Kidney (tissue), 14 donors: ENCODE data around the gene COL4A6. TPM values are rescaled to one million over a fixed set of nuclear protein-coding genes. Genes with fewer than 3 reads are reported as not detected.

Experiments used
- DNase-seq, 5 donors: peaks; one replicate each; pipeline ENCODE4 v3.0.0-alpha.2; 2013 to 2020
- FAIRE-seq: peaks from 2 replicates; lab custom pipeline; 2012; peaks lifted over from hg19 to GRCh38; lab: Jason Lieb, UNC
- H3K27ac ChIP-seq, 2 donors: one replicate each; pipeline ENCODE4 v1.7.0; 2013; ENCODE audit warnings: low read depth in 2 of 2, low read length in 2 of 2, inconsistent platforms in 1 of 2
- H3K27me3 ChIP-seq: one replicate; pipeline ENCODE4 v1.7.1; 2013; ENCODE audit warnings: low read length, inconsistent platforms; ENCODE audit not compliant: control insufficient read depth, insufficient read depth
- H3K36me3 ChIP-seq, 3 donors: one replicate each; pipeline versions ENCODE4 v1.7.0 to v1.7.1; 2013; ENCODE audit warnings: low read length in 3 of 3, control low read depth in 1 of 3, inconsistent platforms in 1 of 3; ENCODE audit not compliant: insufficient read depth in 3 of 3, control insufficient read depth in 2 of 3
- H3K4me1 ChIP-seq, 3 donors: one replicate each; pipeline versions ENCODE4 v1.7.0 to v1.7.1; 2013; ENCODE audit warnings: low read length in 3 of 3, inconsistent platforms in 1 of 3, low read depth in 1 of 3; ENCODE audit not compliant: control insufficient read depth in 2 of 3, insufficient read depth in 2 of 3
- H3K4me3 ChIP-seq, 3 donors: one replicate each; pipeline versions ENCODE4 v1.7.0 to v1.8.1; 2013; ENCODE audit warnings: low read length in 3 of 3, control low read depth in 1 of 3, inconsistent platforms in 1 of 3
- H3K9ac ChIP-seq, 3 donors: one replicate each; pipeline versions ENCODE4 v1.7.0 to v1.7.1; 2013; ENCODE audit warnings: low read length in 3 of 3, control low read depth in 1 of 3, inconsistent platforms in 1 of 3
- H3K9me3 ChIP-seq, 3 donors: one replicate each; pipeline versions ENCODE4 v1.7.0 to v1.7.1; 2013; ENCODE audit warnings: low read length in 3 of 3, control low read depth in 1 of 3, inconsistent platforms in 1 of 3; ENCODE audit not compliant: control insufficient read depth in 2 of 3, insufficient read depth in 1 of 3
- CTCF ChIP-seq: IDR thresholded peaks from 3 replicates; pipeline ENCODE4 v1.5.1; 2012; ENCODE audit warnings: mild to moderate bottlenecking, moderate library complexity, borderline replicate concordance; ENCODE audit not compliant: insufficient read depth; ENCODE audit errors: extremely low read depth
- intact Hi-C: fragments of 100-400 bp; cut with DNase I; formaldehyde crosslinking; loops from one replicate; pipeline ENCODE4 v1.11.1; 2022
- polyA plus RNA-seq: library from polyadenylated mRNA; stranded (reverse); fragments of 350-450 nt; fragmentation: Illumina TruSeq; extraction: RNeasy Lipid Tissue Mini Kit (QIAGEN cat#74804); gene quantifications from one replicate; pipeline ENCODE4 v1.2.3, GENCODE V29; 2014; ENCODE audit warnings: low read depth, low replicate concordance; ENCODE audit not compliant: insufficient read depth
- total RNA-seq: library from RNA; stranded (reverse); fragmentation: NEBNext Ultra II Directional; extraction: Animal tissue kit (Norgen Biotek cat#: 25700); gene quantifications from one replicate; pipeline ENCODE4 v1.2.1, GENCODE V29; 2021
- donor health status: control.
- donor health status: control.
- donor health status: control.
- donor health status: control.
- donor health status: control.
- donor health status: DM: yes; HTN: yes; CAD: no.
- donor health status: Normal renal cell carcinoma (clear cell type).

COL4A6 gene
- total and polyA plus RNA-seq, 2 donors from 2014 or later, result 3.3 to 4.1 TPM

GRCh38 chrX:108157628-108158027 lies 280.6 kb downstream of the COL4A6 start:
- no peak overlapping the region for H3K27ac ChIP-seq
- no peaks in the 10 kb centered on the region for H3K9me3 ChIP-seq
- peaks cover 2% of the 10 kb centered on the region for H3K27me3 ChIP-seq
- H3K36me3 ChIP-seq, result no peaks in the 10 kb centered on the region
- no peaks in the 10 kb centered on the region for H3K4me1 ChIP-seq
- no peak for DNase-seq
- no peak overlapping the region for H3K4me3 ChIP-seq
- no peak for FAIRE-seq
- TF ChIP-seq CTCF, result no peak
- intact Hi-C loops, result no loop called here
- no peak overlapping the region for H3K9ac ChIP-seq

GRCh38 chrX:108156934-108157466 lies 281.2 kb downstream of the COL4A6 start:
- Histone ChIP-seq H3K4me1 (no peaks in the 10 kb centered on the region), H3K27ac (no peak overlapping the region), H3K27me3 (peaks cover 2% of the 10 kb centered on the region), H3K9me3 (no peaks in the 10 kb centered on the region), H3K9ac (no peak overlapping the region), H3K36me3 (no peaks in the 10 kb centered on the region), H3K4me3 (no peak overlapping the region)
- no peak for TF ChIP-seq CTCF
- FAIRE-seq (no peak), DNase-seq (no peak)
- intact Hi-C loops, result no loop called here

- FAIRE-seq (no peak), DNase-seq (no peak)
- no peak for TF ChIP-seq CTCF
- Histone ChIP-seq H3K27ac (no peak overlapping the region), H3K4me1 (no peaks in the 10 kb centered on the region), H3K36me3 (no peaks in the 10 kb centered on the region), H3K4me3 (no peak overlapping the region), H3K9me3 (no peaks in the 10 kb centered on the region), H3K9ac (no peak overlapping the region), H3K27me3 (peaks cover 2% of the 10 kb centered on the region)
- intact Hi-C loops, result no loop called here
Measured at GRCh38 chrX:108156082-108156481, 282.1 kb downstream of the COL4A6 start.

- Histone ChIP-seq H3K36me3 (no peaks in the 10 kb centered on the region), H3K4me1 (no peaks in the 10 kb centered on the region), H3K9me3 (no peaks in the 10 kb centered on the region), H3K4me3 (no peak overlapping the region), H3K27me3 (no peaks in the 10 kb centered on the region), H3K9ac (no peak overlapping the region), H3K27ac (no peak overlapping the region)
- FAIRE-seq (no peak), DNase-seq (no peak)
- intact Hi-C loops, result no loop called here
- no peak for TF ChIP-seq CTCF
Measured at GRCh38 chrX:108148524-108148923, 289.7 kb downstream of the COL4A6 start.
